Urothelium cell line (cell line): ENCODE results near the gene KRTAP27-1.
A peak's percentile ranks its signal among the peaks of the same experiment; 100 is the strongest.

Source experiments
- DNase-seq: peaks from one replicate; pipeline ENCODE4 v3.0.0; 2011; ENCODE audit warnings: low spot score, mixed read lengths
- FAIRE-seq: peaks from 2 replicates; lab custom pipeline; 2011; peaks lifted over from hg19 to GRCh38; lab: Jason Lieb, UNC

KRTAP27-1 gene, protein sequence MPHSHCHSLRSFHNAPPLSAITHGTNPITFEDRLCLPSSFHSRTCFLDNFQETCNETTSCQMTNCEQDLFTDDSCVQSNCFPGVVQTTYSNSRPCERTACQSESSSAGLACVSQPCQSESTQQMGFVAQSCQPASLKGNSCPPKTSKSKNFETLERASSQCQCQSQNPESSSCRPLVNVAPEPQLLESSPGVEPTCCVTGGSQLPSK

DNA sequence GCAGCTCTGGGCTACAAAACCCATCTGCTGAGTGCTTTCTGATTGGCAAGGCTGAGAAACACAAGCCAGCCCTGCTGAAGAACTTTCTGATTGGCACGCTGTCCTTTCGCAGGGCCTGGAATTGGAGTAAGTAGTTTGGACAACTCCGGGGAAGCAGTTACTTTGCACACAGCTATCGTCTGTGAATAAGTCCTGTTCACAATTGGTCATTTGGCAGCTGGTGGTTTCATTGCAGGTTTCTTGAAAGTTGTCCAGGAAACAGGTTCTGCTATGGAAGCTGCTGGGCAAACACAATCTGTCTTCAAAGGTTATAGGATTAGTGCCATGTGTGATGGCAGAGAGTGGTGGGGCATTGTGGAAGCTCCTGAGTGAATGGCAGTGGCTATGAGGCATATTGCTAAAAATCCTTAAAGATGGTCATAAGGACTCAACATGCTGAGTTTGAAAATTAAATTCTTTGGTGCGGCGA is at the start of gene KRTAP27-1:
KRTAP27-1 (minus strand) TSS at position 419 of the 469 bp plus-strand sequence; CDS start at position 393, 26 bp downstream.
- no peak for DNase-seq
- FAIRE-seq, result no peak

DNA sequence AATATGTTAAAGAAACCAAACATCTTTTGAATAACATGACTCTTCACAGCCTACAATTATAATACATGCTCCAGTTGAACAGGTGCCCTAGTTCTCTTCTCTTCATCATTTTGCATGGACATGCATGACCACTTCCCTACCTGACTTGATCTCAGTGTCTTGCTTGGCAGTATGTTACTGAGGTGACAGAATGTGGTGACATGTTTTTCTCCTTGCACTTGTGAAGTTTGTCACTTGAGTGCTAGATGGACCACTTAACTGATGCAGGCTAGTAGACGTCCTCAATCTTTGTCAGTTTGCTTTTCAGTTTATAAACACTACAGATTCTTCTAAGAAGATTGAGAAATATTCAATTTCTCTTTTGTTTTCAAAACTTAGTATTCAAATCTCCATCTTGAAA is 44.7 kb upstream of the KRTAP27-1 start:
- no peak for DNase-seq
- FAIRE-seq, result peak; percentile 55

DNA sequence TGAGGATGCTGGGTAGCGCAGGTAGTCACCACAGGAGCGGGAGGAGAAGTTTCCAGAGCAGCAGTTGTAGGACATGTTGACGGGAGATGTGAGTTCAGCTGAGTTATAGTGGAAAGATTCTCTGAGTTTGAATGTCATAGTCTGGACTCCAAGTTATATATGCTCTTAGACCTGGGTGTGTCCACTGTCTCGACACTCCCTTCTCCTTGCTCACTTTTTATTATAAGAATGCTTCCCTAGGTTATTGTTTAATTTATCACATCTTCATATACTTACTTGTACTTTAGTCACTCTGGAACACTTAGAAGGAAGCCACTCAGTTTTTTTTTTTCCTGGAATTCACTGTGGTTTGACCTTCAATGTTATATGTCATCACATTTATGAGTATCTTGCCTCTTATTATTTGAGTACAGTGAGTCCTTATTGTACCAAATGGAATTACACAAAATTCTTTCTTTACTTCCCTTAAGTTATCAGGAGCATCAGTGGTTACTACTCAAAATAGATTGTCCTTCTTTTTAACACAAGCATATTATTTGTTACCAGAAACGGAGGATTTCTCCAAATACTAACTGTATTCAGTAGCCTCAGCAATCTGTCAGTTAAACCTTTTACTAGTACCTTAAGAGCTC is 34.8 kb upstream of the KRTAP27-1 start, which contains the start of gene KRTAP13-2:
KRTAP13-2 (minus strand) TSS at position 133 of the 632 bp plus-strand sequence; CDS start at position 75, 58 bp downstream.
- no peak for FAIRE-seq
- DNase-seq, result no peak

DNA sequence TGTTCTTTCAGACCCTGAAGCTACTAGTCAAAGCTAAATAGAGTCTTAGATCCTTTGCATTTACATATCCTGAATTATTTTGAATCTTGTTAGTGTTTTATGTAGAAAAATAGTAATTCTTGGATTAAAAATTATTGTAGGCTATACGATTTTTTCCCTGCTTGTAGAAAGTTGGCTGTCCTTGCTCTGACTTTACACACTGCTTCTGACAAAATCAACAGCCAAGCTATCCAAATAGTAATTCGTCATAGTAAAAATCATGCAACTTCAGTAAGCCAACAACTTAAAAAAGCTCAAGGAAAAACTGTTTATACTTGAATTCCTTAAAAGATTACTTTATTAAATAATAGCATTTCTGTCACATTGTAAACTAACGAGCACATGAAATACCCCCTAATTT is 18.4 kb upstream of the KRTAP27-1 start:
- DNase-seq, result no peak
- no peak for FAIRE-seq

DNA sequence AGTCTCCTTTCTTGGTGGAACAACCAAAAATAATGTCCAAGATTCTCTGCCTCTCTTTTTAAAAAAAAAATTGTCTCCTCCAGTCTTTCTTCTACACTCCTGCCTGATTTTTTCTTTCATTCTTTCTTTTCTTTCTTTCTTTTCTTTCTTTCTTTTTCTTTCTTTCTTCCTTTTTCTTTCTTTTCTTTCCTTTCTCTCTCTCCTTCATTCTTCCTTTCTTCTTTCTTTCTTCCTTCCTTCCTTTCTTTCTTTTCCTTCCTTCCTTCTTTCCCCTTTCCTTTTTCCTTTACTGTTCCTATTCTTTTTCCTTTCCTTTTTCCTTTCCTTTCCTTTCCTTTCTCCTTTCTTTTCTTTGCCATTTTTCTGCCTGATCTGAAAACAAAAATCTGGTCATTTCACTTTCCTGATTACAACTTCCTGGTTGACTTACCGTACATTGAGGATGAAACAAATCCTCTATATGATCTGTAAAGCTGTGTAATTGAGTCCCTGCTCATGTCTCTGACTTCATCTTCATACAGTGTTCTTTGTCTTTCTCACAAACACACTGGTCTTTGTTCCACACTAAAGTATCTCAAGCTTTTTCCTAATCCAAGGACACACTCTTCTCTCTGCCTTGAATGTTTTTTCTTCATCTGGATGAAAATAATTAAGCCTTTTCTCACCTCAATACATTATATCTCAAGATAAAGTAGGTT is 17.0 kb upstream of the KRTAP27-1 start:
- DNase-seq (no peak), FAIRE-seq (no peak)

DNA sequence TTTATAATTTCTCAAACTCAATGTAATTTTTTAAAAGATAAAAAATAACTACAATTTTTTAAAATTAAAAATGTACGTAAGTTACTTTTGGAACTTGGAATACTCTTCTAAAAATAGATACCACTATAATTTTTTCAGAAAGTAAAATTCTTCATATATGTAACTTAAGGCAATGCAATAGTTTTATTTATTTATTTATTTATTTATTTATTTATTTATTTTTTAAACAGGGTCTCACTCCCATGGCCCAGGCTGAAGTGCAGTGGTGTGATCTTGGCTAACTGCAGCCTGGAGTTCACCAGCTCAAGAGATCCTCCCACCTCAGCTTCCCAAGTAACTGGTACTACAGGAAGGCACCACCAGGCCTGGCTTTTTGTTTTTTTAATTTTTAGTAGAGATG is 14.0 kb upstream of the KRTAP27-1 start:
- no peak for DNase-seq
- FAIRE-seq, result no peak

DNA sequence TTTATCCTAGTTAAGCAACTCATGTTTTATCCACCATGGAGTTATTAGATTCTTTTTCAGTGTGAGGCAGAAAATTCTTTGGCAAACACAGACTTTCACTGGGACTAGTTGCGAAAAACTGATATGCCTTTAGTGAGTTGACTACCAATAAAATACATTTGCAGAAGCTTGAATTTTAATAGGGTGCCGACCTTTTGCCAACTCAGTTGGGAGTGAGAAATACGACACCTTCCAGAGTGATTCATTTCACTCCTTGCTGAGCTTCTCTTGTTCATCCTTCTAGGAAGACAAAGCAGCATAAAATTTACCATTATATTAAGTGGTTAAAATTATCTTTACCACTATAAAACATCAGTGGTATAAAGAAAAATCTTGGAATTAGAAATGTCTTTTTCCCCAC is 12.1 kb upstream of the KRTAP27-1 start:
- peak; percentile 23 for DNase-seq
- FAIRE-seq, result no peak

DNA sequence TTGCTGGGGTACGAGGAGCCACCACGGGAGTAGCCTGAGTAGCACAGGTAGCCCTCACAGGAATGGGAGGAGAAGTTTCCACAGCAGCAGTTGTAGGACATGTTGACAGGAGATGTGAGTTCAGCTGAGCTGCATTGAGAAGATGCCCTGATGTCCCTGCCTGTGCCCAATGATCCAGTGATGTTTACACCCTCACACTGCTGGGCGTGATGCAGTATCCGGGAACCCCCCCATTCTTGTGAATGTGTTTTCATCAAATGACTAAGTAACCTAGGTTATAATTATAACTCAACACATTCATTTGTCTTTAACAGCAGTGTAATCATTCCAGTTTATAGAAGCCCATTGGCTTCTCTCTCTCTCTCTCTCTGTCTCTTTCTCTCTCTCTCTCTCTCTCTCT is 11.0 kb upstream of the KRTAP27-1 start, which contains the start of gene KRTAP23-1:
KRTAP23-1 (minus strand) TSS at position 101 of the 400 bp plus-strand sequence; CDS start at position 101, 0 bp downstream.
- peak; percentile 90 for FAIRE-seq
- no peak for DNase-seq

DNA sequence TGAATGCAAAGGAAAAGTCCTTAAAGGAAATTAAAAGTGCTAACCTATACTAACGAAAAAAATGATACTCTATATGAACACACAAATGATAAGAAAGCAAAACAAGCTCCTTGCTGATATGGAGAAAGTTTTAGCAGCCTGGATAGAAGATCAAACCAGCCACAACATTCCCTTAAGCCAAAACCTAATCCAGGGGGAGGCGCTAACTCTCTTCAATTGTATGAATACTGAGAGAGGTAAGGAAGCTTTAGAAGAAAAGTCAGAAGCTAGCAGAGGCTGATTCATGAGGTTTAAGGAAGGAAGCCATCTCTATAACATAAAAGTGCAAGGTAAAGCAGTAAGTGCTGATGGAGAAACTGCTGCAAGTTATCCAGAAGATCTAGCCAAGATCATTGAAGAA is 7.5 kb upstream of the KRTAP27-1 start:
- DNase-seq, result no peak
- FAIRE-seq, result no peak

DNA sequence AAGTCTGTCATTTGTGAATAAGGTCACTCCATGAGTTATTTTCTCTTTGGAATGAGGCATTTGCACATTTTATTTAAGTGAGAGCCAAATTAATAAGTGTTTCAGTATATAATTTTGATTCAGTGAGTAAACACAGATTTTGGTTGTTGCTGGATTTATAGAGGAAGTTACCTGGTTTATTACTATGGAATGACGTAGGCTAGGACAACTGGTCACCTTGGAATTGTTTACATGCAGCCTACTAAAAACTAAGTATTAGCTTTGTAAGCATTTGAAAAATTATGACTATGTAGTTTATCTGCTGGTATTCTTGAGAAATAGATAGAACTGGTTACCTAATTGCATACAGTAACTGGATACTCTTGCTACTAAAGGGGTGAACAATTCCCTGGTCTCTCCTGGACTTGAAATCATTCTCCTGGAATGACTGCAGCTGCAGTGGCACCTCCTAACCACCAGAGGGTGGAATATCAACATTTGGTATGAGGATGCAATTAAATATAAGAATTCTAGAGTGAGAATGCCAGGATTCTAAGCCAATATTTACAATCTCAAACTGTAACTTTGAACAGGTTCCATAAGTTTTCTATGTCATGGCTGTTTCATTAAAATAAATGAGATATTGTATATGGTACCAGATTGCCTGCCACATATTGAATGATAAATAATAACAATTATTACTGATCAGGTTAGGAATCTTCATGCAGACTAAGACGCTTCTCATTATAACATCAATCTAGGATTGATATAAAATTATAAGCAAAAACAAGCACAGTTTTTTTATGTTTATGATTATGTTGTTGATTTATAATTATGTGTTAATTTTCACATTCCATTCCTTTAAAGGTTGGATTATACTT is 3.5 kb upstream of the KRTAP27-1 start:
- FAIRE-seq (no peak), DNase-seq (peak; percentile 67)

DNA sequence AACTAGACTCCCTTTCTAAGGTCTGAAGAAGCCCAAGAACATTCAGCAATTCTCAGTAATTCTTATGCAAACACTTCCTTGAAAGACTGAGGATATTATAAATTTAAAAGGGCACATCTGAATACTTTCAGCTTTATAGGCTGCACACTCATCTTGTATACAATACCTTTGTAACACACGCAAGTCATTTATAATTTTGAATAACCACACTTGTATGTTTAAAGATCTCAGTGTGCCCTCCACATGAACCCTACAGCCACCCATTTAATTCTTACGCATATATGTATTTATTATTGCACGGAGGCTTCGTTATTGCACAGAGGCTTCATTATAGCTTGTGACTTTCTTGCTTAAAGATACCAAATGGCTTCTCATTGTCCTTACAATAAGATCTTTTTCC is 1.2 kb upstream of the KRTAP27-1 start:
- DNase-seq (no peak), FAIRE-seq (no peak)

DNA sequence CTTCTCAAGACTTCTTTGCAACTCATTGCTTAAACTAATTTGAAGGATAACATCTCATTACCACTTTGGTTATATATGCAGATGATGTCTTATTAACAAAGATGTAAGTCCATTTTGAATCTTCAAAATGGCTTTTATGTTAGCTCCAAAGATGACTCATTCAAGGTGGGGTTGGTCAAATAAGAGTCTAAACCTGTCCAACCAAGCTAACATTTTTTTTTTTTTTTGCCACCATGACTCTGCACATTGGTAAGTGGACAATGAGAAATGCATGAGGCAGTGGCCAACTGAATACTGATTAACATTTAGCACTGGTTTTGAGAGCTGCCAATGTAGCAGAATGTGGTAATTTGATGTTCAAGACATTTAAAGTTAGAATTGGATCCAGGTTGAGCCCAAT is 278 bp upstream of the KRTAP27-1 start:
- no peak for DNase-seq
- FAIRE-seq, result no peak

DNA sequence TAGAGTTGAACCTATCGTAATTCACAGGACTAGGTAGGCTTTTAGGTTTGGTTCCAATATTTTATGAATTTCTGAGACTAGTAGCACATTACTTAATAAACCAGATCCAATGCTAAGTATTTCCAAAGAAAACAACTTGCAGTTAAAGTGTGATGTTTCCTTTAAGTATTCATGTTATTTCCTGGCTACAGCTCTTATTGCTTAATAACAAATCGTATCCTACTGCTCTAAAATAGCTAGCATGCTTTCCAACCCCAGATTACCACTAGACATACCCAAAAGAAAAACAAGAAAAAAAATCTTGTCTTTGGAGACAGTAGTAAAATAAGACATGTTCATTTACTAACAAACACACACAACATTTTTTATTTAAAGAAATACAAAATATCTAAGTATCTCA is 898 bp downstream of the KRTAP27-1 start:
- DNase-seq, result no peak
- FAIRE-seq, result no peak

DNA sequence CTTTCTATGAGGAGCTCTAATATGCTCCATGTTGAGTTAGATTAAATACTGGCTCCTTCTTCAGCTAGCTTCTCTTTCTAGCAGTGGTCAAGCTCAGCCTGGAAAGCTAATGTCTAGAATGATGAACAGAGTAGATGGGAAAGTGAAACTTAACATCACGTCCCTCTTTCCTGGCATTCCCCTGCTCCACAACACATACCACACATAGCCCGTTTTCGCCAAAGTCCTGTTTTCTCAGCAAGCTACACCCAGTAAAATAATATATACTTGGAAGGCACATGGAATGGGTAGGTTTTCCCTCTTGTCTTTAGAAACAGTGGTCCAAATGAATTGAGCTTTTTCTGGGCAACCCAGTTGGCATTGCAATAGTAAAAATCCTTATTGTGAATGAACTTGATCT is 3.8 kb downstream of the KRTAP27-1 start:
- DNase-seq, result no peak
- FAIRE-seq, result peak; percentile 55

DNA sequence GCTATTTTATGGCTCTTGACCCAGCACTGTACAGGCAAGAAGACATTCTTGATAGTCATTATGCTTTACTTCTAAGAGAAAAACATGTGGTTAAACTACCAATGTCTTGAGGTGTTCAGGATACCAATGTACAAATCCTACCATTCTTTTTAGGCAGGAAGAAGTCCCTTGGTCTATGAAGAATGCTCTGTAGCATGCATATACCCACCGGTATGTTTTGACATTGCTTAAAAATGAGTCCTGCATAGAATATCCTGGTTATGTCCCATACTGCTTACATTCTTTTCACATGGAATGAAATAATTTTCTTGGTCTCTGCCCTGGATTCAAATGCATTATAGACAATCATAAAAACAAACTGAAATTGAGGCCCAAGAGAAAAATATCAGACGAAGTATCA is 4.8 kb downstream of the KRTAP27-1 start:
- FAIRE-seq (peak; percentile 32), DNase-seq (no peak)

DNA sequence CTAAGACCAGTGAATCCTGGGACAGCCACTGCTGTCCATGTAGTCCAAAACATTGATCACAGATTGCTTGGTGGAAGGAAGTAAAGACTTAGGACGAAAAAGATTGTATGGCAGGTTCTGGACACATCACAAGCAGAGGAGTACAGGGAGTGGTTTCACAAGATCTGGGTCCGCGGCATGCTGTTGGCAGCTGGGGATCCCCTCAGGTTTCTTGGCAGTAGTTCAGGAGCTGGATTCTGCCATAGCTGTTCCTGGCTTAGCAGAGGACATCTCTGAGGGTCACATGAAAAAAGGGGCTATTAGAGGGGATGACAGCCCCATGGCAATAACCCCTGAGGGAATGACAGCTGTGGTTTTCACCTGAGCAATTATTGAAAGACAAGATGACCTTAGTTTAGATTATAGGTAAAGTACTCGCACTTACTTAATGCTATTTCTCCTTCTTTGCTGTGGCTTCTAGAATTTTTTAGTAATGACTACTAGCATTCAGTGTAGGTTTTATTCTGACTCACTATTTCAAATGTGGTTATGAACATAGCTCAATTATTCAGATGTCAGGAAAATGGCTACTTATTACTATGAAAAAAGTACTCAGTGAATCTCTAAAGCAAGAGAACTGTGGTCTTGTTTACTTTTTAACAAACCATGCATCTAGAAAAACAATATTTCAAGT is 8.2 kb downstream of the KRTAP27-1 start:
- DNase-seq (peak; percentile 32), FAIRE-seq (no peak)

DNA sequence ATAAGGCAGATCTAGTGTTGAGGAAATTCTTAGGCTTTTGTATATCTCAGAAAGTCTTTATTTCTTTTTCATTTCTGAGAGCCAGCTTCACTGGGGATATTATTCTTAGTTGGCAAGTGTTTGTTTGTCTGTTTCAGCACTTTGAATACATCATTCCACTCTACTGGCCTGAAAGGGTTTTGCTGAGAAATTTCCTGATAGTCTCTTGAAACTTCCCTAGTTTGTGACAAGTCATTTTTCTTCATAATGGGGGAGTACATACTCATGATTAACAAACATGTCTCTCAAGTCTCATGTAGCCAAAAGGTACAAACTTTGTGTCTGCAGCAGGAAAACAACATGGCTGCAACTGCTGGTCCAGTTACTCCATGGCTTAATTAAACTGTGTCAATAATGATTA is 11.1 kb downstream of the KRTAP27-1 start:
- FAIRE-seq, result no peak
- no peak for DNase-seq

DNA sequence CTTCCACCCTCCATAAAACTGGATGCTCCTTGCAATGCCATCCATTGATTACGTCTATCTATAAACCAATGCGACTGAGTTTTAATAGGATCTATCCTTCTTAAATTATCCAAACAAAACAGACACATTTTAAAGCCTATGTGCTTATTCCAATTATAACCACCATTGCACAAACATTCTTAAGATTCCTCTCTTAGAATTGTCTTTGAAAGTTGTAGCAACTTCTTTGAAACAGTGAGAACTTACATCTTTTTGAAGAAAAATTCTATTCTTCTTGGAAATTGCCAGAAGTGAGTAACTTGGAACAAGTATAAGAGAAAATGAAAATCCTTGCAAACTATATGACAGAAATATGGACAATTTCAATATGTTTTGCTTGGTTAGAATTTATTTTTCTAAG is 17.3 kb downstream of the KRTAP27-1 start, which contains the start of gene KRTAP26-1:
KRTAP26-1 (minus strand) TSS at position 101 of the 400 bp plus-strand sequence. CDS start 280 bp downstream, outside the sequence.
- DNase-seq, result no peak
- no peak for FAIRE-seq

DNA sequence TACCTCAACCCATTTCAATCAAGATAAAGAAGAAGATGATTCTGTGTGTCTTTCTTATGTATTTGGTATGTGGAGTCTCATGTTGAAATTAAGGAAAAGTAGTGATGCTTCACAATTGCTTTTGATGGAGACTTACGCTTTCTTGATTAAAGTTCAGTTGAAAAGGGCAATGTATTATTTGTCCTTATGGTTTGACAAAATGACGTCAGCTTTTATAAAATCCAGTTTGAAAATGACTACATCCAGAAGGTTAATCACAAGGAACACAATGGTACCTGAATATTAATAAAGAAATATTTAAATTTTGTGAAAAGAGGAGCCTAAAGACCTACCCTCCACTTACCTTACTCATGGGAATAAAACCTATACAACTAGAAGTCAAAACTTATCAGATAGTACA is 21.8 kb downstream of the KRTAP27-1 start:
- FAIRE-seq (no peak), DNase-seq (no peak)

DNA sequence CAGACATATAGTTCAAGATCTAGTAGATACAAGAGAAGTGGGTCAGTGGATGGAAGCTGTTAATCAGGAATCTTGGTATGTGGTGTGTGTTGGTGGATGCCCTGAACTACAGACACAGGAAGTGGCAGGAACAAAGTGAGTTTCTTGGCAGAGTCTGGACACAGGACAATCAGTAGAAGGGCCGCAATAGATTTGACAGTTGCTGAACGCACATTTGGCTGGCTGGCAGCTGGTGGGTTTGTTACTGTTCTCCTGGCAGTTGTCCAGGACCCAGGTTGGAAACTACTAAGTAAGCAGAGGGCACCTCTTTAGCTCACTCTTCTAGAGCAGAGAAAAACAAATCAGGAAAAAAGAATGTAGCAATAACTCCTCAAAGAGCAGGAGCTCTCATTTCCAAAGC is 30.6 kb downstream of the KRTAP27-1 start:
- peak; percentile 18 for DNase-seq
- FAIRE-seq, result no peak
